GM19395 (cell line): Measurements from ENCODE around the gene NMT1.

Experiments used
- ATAC-seq: cut with Tn5 transposase; IDR thresholded peaks from one replicate; pipeline ENCODE4 v1.9.1; 2021; ENCODE audit warnings: mild to moderate bottlenecking, moderate library complexity; ENCODE audit not compliant: unreplicated experiment

Gene NMT1

DNA sequence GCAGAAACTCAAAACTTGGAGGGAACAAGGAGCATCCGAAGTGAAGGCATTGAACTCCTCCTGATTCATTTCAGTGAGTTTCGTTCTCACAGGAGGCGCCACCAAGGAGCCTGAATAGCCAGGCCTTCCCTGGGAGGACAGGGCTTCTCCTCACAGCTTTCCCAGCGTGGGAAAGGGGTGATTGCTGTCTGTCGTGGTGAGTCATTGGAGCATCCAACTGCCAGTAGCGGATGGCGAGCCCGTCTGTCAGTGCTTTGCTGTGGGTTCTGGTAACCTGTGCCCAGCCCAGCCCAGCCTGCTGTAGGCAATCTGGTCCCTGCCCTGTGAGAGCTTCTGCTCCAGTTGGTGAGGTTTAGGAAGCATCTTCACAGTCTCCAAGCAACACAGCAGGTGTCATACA, 42.9 kb downstream of the NMT1 start:
- ATAC-seq = no peak

DNA sequence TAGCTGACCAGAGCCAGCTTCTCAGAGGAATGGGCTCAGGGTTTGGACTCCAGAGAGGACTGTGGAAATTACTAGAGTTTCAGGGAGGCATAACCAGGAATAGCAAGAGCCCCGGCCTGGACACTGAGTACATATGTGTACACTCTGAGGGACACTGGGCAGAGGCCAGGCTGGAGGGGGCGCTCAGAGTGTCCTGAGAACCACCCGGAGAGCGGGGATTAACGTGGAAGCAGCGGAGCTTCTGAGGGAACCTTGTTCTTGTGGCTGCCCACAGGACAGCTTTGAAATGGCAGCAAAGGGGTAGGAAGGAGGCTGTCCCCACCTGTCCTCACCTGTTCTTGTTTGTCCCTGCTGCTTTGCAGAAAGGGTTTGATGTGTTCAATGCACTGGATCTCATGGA, 43.4 kb downstream of the NMT1 start:
- ATAC-seq = no peak

DNA sequence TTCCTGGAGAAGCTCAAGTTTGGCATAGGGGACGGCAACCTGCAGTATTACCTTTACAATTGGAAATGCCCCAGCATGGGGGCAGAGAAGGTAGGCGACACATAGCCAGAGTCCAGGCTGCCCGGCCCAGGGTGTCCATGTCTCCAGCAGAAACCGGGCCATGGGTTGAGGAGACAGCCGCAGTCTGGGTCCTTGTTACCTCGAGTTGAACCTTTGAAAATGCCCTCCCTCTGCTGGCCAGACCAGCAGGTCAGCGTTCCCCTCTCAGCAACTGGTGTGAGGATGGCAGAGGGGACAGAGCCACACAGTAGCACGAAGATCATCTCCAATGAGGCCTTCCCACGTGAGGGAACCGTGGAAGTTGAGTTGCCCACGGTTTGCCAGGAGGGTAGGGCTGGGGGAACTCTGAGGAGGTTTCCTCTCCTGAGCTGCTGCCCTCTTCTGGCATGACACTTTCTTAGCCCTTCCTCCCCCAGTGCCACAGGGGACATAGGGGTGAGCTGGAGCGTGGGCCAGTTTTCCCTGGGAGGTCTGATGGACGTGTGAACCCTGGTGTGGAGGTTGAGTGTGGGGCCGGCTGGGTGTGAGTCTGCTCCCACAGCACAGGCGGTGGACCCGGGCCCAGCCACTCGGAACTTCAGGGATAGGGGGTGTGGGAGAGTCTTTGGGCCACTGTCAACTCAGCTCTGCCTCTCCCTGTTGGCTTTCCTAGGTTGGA, 43.9 kb downstream of the NMT1 start:
- ATAC-seq = no peak

DNA sequence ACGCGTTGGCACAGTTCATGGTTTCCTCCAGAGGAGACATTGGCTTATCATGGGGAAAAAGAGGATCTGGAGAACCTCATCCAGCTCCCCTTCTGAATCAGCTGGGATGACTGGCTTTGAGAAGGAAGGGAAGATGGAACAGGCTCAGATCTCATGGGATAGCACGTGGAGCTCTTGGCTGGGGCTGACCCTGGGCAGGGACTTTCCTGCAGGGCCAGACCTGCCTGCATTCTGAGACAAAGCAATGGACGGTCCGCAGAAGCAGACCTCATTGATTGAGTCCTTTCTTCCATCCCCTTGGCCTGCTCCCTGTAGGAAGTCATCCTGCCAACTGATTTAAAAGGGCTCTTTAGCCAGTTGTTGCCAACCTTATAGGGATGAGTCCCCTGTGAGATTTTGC, 45.0 kb downstream of the NMT1 start:
- ATAC-seq = no peak

DNA sequence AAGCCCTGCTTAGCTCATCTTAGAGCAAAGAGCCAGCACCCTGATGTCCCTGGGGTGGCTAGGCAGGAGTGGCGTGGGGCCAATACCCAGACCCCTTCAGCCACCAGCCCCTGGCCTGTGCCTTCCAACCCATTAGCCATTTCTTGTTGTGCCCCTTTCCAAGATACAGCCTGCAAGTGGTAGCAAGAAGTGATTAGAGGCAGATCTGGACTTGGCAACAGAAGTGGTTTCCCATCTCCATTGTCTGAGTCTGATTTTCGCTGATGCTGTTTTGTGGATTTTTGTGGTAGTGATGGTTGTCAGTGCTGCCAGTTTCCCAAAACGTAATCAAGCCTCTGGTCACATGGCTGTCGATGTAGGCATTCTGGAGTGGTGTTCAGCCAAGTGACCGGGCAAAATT, 45.5 kb downstream of the NMT1 start:
- no peak for ATAC-seq

DNA sequence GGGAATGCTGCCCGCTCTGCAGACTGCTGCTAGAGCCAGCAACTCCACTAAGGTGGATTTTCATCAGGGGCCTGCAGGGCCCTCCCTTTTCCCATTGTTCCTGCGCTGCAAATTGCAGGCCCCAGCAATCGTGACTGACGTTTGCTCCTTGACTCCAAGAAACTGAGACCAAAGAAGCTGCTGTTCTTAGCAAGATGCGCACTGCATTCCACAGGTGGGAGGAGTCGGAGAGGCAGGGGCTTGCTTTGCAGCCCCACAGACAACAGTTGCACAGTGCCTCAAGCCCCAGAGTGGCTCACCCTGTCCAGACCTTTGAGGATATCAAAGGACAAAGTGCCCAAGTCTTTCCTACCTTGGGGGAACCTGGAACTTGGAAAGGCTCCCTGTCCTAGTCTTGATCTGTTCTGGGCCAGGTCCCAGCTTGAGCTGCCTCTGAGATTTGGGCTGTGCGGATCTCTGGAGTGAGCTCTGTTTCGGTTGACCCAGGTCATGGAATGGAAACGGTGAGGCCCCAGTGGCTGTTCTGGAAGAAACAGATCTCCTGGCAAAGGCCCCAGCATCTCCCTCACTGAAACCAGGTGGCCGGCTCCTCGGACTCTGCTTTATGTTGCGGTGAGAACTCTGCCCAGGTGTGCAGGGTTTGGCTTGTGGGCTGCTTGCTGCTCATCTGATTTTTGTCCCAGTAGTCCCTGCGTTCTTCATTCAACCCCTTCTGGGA, 46.3 kb downstream of the NMT1 start:
- no peak for ATAC-seq

DNA sequence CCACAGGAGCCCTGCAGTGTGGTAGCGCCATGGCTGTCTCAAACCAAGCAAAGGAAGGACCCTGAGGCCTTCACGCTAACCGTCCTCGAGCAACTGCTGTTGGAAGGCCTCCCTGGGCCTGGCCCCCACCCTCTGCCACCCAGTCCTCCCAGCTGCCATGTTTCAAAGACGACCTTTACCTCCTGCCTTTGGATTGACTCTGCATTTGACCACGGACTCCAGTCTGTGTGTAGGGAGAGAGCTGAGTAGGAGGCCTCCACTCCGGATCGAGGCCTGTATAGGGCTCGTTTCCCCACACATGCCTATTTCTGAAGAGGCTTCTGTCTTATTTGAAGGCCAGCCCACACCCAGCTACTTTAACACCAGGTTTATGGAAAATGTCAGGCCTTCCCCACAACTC, 46.9 kb downstream of the NMT1 start:
- no peak for ATAC-seq

DNA sequence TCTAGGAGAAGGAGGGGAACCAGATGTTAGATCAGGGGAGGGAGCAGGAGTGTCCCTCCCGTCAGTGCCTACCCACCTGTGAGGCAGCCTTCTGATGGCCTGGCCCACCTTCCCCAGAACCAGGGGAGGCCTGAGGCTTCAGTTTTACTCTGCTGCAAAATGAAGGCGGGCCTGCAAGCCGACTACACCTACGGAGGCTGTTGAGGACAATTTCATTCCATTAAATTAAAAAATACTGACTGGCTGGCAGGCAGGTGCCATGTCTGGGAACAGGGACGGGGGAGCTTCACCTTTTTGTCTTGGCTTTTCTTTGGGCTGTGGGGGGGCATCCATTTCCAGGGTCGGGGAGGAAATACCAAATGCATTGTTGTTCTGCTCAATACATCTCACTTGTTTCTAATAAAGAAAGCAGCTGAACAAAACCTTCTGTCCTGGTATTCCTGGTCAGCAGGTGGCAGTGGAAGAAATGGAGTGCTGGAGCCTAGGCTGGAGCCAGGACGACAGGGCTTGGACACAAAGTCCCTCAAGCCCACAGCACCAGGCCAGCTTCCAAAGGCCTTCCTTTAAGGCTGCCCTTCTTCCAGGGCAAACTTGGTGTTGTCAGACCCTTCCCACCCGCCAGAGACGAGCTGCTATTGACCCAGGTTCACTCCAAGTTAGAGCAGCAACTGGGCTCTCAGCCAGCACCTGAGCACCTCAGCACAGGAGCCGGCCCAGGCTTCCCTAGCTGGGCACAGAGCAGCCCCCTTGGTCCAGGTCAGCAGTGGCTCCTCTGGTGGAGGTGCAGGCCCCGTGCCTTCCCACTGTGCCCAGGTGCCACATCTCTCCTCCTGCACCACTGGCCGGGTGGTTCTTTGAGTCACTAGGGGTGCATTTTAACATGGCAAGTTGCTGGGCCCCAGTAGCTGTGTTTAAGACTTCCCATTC, 47.7 kb downstream of the NMT1 start:
- no peak for ATAC-seq

DNA sequence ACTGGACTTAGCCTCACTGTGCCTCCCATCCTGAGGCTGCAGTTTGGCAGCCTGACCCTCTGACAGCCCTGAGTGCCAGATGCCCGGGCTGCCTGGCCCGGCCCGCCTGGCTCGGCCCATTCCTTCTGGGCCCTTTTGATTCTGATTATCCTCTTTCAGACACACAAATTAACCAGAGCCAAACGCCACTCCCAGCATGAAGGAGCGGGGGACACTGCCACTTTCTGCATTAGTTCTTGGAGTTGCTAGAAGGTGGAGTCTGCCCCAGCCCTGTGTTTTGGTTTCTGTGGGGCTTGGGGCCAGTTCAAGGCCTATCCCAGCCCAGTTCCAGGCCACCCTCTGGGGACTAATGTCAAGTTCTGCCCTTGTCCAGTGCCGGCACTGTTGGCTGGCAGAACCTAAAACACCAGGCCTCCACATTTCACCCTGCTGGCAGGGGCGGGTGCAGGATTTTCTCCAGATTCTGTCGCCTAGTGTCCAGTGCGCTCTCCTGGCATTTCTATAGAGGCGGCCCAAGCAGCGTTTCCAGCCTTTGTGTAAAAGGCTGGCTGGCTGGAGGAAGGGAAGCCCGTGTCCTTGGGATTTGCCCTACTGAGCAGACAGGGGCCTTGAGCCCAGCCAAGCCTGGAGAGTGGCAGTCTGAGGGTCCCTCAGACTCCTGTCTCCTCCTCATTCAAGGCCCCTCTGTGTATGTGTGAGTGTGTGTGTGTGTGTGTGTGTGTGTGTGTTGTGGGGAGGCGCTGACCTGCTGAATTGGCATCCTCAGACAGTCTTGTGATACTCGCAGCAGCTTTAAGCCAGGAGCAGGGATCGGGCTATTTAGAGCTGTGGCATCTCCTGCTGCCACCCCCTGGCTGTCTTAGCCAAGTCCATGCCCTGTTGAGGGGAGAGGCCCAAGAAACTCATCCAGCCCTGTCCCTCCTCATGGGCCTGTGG, 49.8 kb downstream of the NMT1 start:
- no peak for ATAC-seq

DNA sequence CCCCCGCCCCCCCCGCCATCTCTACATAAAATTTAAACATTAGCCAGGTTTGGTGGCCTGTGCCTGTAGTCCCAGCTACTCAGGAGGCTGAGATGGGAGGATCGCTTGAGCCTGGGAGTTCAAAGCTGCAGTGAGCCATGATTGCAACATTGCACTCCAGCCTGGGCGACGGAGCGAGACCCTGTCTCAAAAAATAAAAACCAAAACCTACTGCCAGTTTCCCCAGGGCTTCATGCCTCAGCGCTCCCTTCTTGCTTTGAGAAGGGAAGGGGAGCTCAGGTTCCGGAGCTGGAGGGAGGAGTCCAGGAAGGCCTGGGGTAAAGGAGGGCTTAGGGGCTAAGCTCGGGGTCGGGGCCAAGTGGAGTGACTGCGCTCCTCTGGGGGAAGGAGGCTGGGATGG, 50.7 kb downstream of the NMT1 start:
- ATAC-seq = no peak

DNA sequence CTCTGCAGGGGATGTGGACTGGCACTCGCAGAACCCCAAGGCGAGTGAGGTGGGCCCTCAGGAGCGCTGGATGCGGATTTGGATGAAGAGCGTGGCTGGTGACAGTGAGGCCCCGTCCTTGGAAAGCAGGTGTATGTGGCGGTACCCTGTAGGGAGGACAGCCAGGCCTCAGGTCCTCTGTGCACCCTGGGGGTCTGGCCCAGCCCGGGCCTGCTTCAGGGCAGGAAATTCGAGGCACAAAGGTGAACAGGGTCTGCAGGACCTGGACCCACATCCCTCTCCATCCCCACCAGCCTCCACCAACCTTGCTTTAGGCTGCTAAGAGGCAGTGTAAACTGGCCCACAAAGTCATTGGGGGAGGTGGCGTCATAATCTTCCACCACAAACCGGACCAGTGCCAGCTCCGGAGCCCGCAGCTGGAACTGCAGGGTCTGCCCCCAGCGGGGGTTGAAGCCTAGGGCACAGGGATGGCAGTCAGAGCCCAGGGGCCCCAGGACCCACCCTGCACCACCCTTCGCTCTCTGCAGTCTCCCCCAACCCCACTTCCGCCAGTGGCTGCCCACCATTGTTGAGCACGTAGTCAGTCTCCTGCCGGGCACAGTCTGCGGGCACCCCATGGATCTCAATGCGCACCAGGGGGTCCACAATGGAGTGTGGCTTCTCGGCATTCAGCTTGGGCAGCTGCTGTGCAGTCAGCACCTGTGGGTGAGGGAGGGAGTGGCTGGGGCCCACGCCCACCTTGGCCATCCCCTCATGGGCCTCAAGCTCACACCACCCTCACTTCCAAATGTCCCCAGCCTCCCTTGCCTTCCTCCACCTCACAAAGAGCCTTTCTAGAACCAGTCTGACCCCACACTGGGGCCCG, 51.7 kb downstream of the NMT1 start:
- ATAC-seq = no peak

DNA sequence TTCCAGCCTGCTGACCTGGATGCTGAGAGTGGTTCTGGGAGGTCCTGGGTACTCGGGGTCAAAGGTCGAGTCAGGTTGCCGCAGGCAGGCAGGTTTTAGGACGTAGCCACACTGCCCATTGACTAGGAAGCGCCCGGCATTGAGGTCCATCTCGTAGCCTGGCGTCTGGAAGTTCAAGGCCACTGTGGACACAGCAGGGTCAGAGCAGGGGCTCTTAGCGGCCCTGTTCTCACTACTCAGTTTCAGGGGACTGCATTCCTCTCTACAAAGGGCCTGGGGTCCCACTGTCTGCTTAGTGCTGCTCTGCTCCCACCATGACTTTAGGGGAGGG, 52.3 kb downstream of the NMT1 start:
- no peak for ATAC-seq

DNA sequence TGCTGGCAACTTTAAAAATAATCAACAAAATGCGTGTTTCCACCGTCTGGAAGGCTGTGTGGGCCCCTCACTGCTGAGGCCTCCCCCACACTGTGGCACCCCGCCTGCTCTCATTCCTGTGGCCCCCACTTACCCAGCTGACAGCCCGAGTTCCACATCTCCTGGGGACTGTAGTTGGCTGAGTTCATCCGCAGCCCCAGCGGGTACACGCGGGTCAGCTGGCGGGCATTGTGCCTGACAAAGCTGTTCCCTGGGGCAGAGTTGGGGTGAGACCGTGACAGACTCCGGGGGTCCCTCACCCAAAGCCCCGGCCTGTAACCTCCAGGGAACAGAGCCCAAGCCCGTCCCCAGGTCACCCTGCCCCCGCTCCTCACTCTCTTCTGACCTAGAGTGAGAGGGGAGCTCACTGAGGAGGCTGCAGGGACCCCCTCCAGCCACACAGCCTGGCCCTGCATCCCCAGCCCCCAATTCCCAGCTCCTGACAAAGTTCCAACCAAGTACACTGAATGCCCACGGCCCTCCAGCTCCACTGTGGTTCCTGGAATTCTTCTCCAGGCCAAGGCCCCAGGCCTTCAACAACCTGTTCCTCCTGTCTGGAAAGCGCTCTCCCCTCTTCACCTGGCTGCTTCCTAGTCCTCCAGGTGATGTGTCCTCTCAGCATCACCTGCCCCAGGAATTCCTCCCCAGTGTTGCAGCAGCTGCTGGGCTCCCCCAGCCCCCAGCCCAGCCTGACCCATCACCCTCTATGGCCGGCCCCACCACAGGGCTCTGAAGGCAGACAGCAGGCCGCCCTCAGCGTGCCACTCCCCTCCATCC, 53.2 kb downstream of the NMT1 start:
- no peak for ATAC-seq

DNA sequence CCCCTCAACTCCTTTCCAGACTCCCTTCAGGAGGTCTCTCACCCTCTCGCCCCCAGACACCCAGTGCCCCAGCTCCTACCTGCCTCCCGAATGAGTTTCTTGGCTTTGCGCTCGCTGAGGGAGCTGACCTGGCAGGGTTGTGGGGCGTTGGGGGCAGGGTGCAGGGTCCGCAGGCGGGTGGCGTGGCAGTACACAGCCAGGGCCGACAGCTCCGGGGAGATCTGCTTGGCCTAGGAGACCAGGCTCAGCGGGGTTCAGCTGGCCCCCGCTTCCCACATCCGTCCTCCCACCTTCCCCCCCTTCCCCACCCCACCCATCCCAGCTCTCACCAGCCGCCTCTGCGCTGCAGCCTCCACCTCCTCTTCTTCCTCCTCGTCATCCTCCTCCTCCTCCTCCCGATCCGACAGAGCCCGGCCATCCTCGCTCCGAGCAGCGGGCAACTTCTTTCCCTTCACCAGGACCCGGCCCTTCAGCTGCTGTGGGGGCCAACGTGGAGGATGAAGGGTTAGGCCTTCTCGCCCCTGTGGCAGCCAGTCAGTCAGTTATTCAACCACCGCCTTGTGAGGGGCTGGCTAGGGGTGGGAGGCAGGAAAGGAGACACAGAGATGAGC, 54.0 kb downstream of the NMT1 start:
- no peak for ATAC-seq

DNA sequence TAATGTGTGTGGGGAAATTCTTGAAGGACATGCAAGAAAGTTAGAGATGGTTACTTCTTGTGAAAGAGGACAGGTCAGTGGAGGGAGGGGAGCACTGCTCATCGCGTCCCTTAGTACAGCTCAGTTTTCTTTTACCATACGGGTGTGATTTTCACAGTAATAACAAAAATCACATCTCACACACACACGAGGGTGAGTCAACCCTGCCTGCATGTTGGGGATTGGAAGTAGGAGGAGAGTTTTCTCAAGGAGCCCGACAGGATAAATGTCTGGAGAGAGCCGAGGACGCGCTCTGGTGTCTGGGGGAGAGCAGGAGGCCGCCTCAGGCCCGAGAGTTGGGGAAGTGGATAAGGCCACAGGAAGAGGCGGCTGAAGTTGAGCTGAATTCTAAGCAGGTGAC, 54.8 kb downstream of the NMT1 start:
- no peak for ATAC-seq

DNA sequence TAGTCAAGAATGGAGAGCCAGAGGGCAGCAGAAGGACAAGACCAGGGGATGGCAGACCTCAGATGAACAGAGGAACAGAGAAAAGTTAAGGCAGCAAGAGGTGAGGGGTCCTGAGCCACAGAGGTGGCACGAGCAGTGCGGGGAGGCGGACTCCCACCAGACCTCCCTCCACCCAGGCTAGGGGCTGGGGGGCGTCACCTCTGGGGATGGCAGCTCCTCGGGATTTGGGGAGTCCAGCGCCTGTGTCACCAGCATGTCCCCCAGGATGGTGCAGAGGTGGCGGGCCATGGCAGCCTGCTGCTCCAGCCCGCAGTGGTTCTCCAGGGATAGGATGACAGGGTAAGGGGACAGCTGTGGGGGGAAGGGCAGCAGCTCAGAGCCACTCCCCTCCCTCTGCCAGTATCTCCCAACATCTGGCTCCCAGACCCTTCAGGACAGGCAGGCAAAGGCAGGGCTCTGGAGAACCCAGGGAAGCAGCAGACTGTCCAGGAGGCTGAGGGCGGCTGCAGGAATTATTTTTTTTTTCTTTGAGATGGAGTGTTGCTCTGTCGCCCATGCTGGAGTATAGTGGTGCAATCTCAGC, 55.4 kb downstream of the NMT1 start:
- ATAC-seq = no peak

DNA sequence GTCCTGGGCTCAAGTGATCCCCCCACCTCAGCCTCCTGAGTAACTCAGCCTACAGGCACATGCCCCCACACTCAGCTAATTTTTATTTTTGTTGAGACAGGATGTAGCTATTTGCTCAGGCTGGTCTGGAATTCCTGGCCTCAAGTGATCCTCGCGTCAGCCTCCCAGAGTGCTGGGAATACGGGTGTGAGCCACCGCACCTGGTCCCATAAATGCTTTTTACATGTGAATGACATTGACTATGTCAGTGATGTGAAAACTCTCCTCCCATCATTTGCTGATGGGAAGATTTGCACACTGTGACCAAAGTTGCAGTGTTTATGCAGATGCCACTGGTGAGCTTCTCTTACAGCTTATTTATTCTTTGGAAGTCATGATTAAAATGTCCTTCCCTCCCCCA, 56.2 kb downstream of the NMT1 start:
- no peak for ATAC-seq
